ENCODE results near the gene PRKG1.

DNA sequence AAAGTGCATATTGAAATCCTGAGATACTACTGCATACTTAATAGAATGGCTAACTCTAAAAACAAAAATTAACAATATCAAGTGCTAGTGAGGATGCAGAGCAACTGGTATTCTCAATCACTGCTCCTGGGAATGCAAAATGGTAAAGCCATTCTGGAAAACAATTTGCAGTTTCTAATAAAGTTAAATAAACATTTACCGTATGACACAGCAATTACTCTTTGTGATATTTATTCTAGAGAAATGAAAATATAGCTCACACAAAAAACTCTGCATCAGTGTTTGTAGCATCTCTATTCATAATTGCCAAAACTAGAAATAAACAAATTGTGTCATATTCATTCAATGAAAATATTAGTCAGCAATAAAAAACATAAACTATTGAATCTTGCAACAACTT lies 984.8 kb downstream of the PRKG1 start:
- TF ChIP-seq POU2F2 (IDR thresholded peaks at IDR 0.05; ENCODE audit: low read depth, low read length): no peak
- no peak for TF ChIP-seq POLR2AphosphoS5 (IDR thresholded peaks at IDR 0.05; ENCODE audit: low read depth, low read length)

Measured in GM12891 (cell line).